PFSK-1 (cell line): ENCODE measurements around the gene THRB.

Source experiments
- FOXP2 ChIP-seq: optimal IDR thresholded peaks from 2 replicates; pipeline ENCODE3; 2011; ENCODE audit warnings: borderline replicate concordance, control low read depth, inconsistent platforms; ENCODE audit not compliant: insufficient read depth; ENCODE audit errors: extremely low read length, extremely low read depth
- POLR2AphosphoS5 ChIP-seq: IDR thresholded peaks from 2 replicates; pipeline ENCODE4 v1.6.1; 2012; ENCODE audit warnings: low read depth, mild to moderate bottlenecking, control low read depth, low read length, moderate library complexity
- REST ChIP-seq, 2 experiments: IDR thresholded peaks; 2 replicates each; pipeline versions ENCODE4 v1.6.1 to v1.8.0; 2011 to 2012; ENCODE audit warnings: low read depth in 2 of 2, low read length in 2 of 2, control low read depth in 1 of 2, inconsistent platforms in 1 of 2, mild to moderate bottlenecking in 1 of 2, moderate library complexity in 1 of 2; ENCODE audit not compliant: insufficient read depth in 1 of 2
- SIN3A ChIP-seq: IDR thresholded peaks from 2 replicates; pipeline ENCODE4 v1.6.1; 2012; ENCODE audit warnings: mild to moderate bottlenecking, low read length, moderate library complexity, borderline replicate concordance; ENCODE audit not compliant: insufficient read depth
- TAF1 ChIP-seq: IDR thresholded peaks from 2 replicates; pipeline ENCODE4 v1.6.1; 2012; ENCODE audit warnings: low read length, control low read depth, borderline replicate concordance; ENCODE audit not compliant: insufficient read depth

THRB gene

GRCh38 chr3:24506966-24507775 lies 12.5 kb upstream of the THRB start:
- no peak for TF ChIP-seq POLR2AphosphoS5
- TF ChIP-seq SIN3A, result no peak
- TF ChIP-seq REST (IDR thresholded peaks at IDR 0.05; ENCODE audit: insufficient read depth in 1 of 2, low read depth in 2 of 2, low read length in 2 of 2), result no peak
- TF ChIP-seq FOXP2, result no peak
- TF ChIP-seq TAF1, result no peak

- TF ChIP-seq POLR2AphosphoS5, result no peak
Observed at GRCh38 chr3:24505691-24506550, 11.3 kb upstream of the THRB start.

- TF ChIP-seq REST (IDR thresholded peaks at IDR 0.05; ENCODE audit: insufficient read depth in 1 of 2, low read depth in 2 of 2, low read length in 2 of 2) (no peak), FOXP2 (no peak), POLR2AphosphoS5 (no peak), TAF1 (no peak), SIN3A (no peak)
Observed at GRCh38 chr3:24504772-24505171, 10.1 kb upstream of the THRB start.

- no peak for TF ChIP-seq SIN3A
- no peak for TF ChIP-seq FOXP2
- no peak for TF ChIP-seq POLR2AphosphoS5
- TF ChIP-seq TAF1, result no peak
- TF ChIP-seq REST (IDR thresholded peaks at IDR 0.05; ENCODE audit: insufficient read depth in 1 of 2, low read depth in 2 of 2, low read length in 2 of 2), result no peak
Observed at GRCh38 chr3:24503616-24504113, 9.0 kb upstream of the THRB start.

- TF ChIP-seq REST (IDR thresholded peaks at IDR 0.05; ENCODE audit: insufficient read depth in 1 of 2, low read depth in 2 of 2, low read length in 2 of 2), result no peak
- TF ChIP-seq FOXP2, result no peak
- TF ChIP-seq SIN3A, result no peak
- no peak for TF ChIP-seq POLR2AphosphoS5
- TF ChIP-seq TAF1, result no peak
Observed at GRCh38 chr3:24502690-24503089, 8.0 kb upstream of the THRB start.
